Measurements from ENCODE around the gene ATXN1.

Gene ATXN1

GRCh38 chr6:16521528-16521927, 239.7 kb downstream of the ATXN1 start:
- no peak for TF ChIP-seq CTCF (IDR thresholded peaks at IDR 0.05; ENCODE audit: low read depth, low read length, missing control alignments)
- Histone ChIP-seq H3K4me3 (ENCODE audit: low read depth, low read length) (no peak overlapping the region), H3K27me3 (replicated peaks) (no peaks in the 10 kb centered on the region), H3K36me3 (replicated peaks) (peaks cover 7% of the 10 kb centered on the region), H3K27ac (peak overlapping the region; percentile 100)
- in situ Hi-C loops (cut with HindIII; ENCODE audit: low pct_ligation_motif_present, low sequenced_read_pairs): no loop called here
- no peak for DNase-seq

GRCh38 chr6:16519265-16520242, 241.7 kb downstream of the ATXN1 start:
- TF ChIP-seq CTCF (IDR thresholded peaks at IDR 0.05; ENCODE audit: low read depth, low read length, missing control alignments): no peak
- Histone ChIP-seq H3K4me3 (ENCODE audit: low read depth, low read length) (no peak overlapping the region), H3K27me3 (replicated peaks) (no peaks in the 10 kb centered on the region), H3K27ac (no peak overlapping the region), H3K36me3 (replicated peaks) (peaks cover 7% of the 10 kb centered on the region)
- in situ Hi-C loops (cut with HindIII; ENCODE audit: low pct_ligation_motif_present, low sequenced_read_pairs): no loop called here
- DNase-seq: no peak

GRCh38 chr6:16518265-16518664, 243.0 kb downstream of the ATXN1 start:
- TF ChIP-seq CTCF (IDR thresholded peaks at IDR 0.05; ENCODE audit: low read depth, low read length, missing control alignments): no peak
- H3K27ac ChIP-seq: no peak overlapping the region
- in situ Hi-C loops (cut with HindIII; ENCODE audit: low pct_ligation_motif_present, low sequenced_read_pairs): no loop called here

GRCh38 chr6:16514249-16514648, 247.0 kb downstream of the ATXN1 start:
- peak; percentile 91 for DNase-seq
- peak; percentile 76 for TF ChIP-seq CTCF (IDR thresholded peaks at IDR 0.05; ENCODE audit: low read depth, low read length, missing control alignments)
- H3K27ac ChIP-seq: peak overlapping the region; percentile 72

More at GRCh38 chr6:16518265-16518664, 243.0 kb downstream of the ATXN1 start:
- Histone ChIP-seq H3K27me3 (replicated peaks) (no peaks in the 10 kb centered on the region), H3K4me3 (ENCODE audit: low read depth, low read length) (no peak overlapping the region), H3K36me3 (replicated peaks) (peaks cover 7% of the 10 kb centered on the region)
- DNase-seq: no peak

GRCh38 chr6:16512544-16513290, 248.5 kb downstream of the ATXN1 start:
- H3K4me3 ChIP-seq (ENCODE audit: low read depth, low read length): no peak overlapping the region
- in situ Hi-C loops (cut with HindIII; ENCODE audit: low pct_ligation_motif_present, low sequenced_read_pairs): no loop called here
- no peaks in the 10 kb centered on the region for H3K27me3 ChIP-seq (replicated peaks)
- no peak overlapping the region for H3K27ac ChIP-seq
- TF ChIP-seq CTCF (IDR thresholded peaks at IDR 0.05; ENCODE audit: low read depth, low read length, missing control alignments): no peak
- no peak for DNase-seq
- no peaks in the 10 kb centered on the region for H3K36me3 ChIP-seq (replicated peaks)

More at GRCh38 chr6:16514249-16514648, 247.0 kb downstream of the ATXN1 start:
- Histone ChIP-seq H3K36me3 (replicated peaks) (no peaks in the 10 kb centered on the region), H3K27me3 (replicated peaks) (no peaks in the 10 kb centered on the region), H3K4me3 (ENCODE audit: low read depth, low read length) (no peak overlapping the region)
- in situ Hi-C loops (cut with HindIII; ENCODE audit: low pct_ligation_motif_present, low sequenced_read_pairs): no loop called here

Measured in brain microvascular endothelial cell (primary cell).